Right lung (tissue), 5 donors: Measurements from ENCODE around the gene TAF1C. TPM values are rescaled to one million over a fixed set of nuclear protein-coding genes. Genes with fewer than 3 reads are reported as not detected.

ENCODE experiments used
- DNase-seq, 2 donors: peaks; one replicate each; pipeline ENCODE4 v3.0.0-alpha.2; 2013
- polyA plus RNA-seq, 5 donors: library from polyadenylated mRNA; unstranded; fragments of 120-200 nt; gene quantifications; one replicate each; pipeline versions ENCODE4 v1.2.1 to v1.2.3, GENCODE V29; 2013; ENCODE audit warnings: inconsistent platforms in 1 of 5, low replicate concordance in 1 of 5; ENCODE audit not compliant: insufficient read length in 5 of 5, insufficient read depth in 1 of 5

TAF1C gene
- polyA plus RNA-seq, 5 donors: 32.4 to 61.4 (median 52.9) TPM

- no peak for DNase-seq
Measured at GRCh38 chr16:84137287-84137686, 49.6 kb downstream of the TAF1C start.

GRCh38 chr16:84136331-84137125 is 50.3 kb downstream of the TAF1C start:
- no peak for DNase-seq

GRCh38 chr16:84132527-84133285 is 54.2 kb downstream of the TAF1C start:
- DNase-seq: no peak

GRCh38 chr16:84131117-84131516 is 55.7 kb downstream of the TAF1C start:
- no peak for DNase-seq

Other genes starting within 250 kb of the TAF1C start
- gene OSGIN1, start 233.8 kb downstream of the TAF1C start, polyA plus RNA-seq: under 1 TPM; 0.59 to 0.95 (median 0.87) TPM
- under 1 TPM; 0.29 to 0.69 (median 0.54) TPM for gene NECAB2, start 218.8 kb downstream of the TAF1C start, polyA plus RNA-seq
- gene SLC38A8, start 144.3 kb downstream of the TAF1C start, polyA plus RNA-seq: not detected
- gene MBTPS1, start 70.1 kb downstream of the TAF1C start, polyA plus RNA-seq: 100 to 1,000 TPM; 103 to 123 (median 112) TPM
- gene HSDL1, start 41.9 kb downstream of the TAF1C start, polyA plus RNA-seq: 10 to 100 TPM; 33.5 to 46.7 (median 44.7) TPM
- 10 to 100 TPM in 4 of 5 donors, 1 to 10 TPM in 1; 3.6 to 21.5 (median 15.5) TPM for gene DNAAF1, start 41.7 kb downstream of the TAF1C start, polyA plus RNA-seq
- 1 to 10 TPM in 1 of 5 donors, under 1 TPM in 3, not detected in 1; 0.18 to 1.1 (median 0.73) TPM for gene ADAD2, start 4.1 kb upstream of the TAF1C start, polyA plus RNA-seq
- under 1 TPM; 0.05 to 0.10 (median 0.06) TPM for gene KCNG4, start 53.0 kb upstream of the TAF1C start, polyA plus RNA-seq
- 10 to 100 TPM in 1 of 5 donors, 1 to 10 TPM in 4; 5.1 to 10.4 (median 6.9) TPM for gene WFDC1, start 107.8 kb upstream of the TAF1C start, polyA plus RNA-seq
- 10 to 100 TPM; 14.6 to 27.0 (median 16.4) TPM for gene ATP2C2, start 181.5 kb upstream of the TAF1C start, polyA plus RNA-seq